ENCODE measurements around the gene ETHE1.

- TF ChIP-seq EZH2 (IDR thresholded peaks at IDR 0.05) (no peak), POLR2AphosphoS5 (IDR thresholded peaks at IDR 0.05; ENCODE audit: borderline replicate concordance, low read depth, low read length) (no peak), FOXP2 (optimal IDR thresholded peaks at IDR 0.05; ENCODE audit: control extremely low read depth, extremely low read length, insufficient read depth) (no peak)
These were observed 48.7 kb downstream of the ETHE1 start for GRCh38 chr19:43478323-43478722.

All from SK-N-MC (cell line).